ENCODE results near the gene SORL1.

The SORL1 gene

GRCh38 chr11:121474680-121475079 lies 22.6 kb downstream of the SORL1 start:
- no peak for DNase-seq

DNA sequence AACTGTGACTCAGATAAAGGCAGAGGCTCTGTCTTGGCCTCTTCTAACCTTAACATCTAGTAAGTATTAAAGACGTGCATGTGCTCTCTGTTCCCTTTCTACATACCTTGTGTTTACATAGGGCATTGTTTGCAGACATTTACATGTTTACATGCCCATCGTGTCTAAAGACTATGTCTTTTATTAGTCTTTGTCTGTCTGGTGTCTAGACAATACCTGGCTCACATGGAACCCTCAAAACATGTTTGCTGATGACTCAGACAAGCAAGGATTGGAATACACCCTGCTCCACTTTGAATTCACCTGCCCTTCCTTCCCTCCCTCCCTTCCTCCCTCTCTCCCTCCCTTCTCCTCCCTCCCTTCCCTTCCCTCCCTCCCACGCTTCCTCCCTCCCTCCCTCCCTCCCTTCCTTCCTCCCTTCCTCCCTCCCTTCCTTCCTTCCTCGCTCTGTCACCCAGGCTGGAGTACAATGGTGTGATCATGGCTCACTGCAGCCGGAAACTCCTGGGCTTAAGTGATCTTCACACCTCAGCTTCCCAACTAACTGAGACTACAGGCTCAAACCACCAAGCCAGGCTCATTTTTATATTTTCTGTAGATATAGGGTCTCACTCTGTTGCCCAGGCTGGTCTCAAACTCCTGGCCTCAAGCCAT lies 24.4 kb downstream of the SORL1 start:
- no peak for DNase-seq

GRCh38 chr11:121478226-121478894 lies 26.2 kb downstream of the SORL1 start:
- DNase-seq, result no peak

DNA sequence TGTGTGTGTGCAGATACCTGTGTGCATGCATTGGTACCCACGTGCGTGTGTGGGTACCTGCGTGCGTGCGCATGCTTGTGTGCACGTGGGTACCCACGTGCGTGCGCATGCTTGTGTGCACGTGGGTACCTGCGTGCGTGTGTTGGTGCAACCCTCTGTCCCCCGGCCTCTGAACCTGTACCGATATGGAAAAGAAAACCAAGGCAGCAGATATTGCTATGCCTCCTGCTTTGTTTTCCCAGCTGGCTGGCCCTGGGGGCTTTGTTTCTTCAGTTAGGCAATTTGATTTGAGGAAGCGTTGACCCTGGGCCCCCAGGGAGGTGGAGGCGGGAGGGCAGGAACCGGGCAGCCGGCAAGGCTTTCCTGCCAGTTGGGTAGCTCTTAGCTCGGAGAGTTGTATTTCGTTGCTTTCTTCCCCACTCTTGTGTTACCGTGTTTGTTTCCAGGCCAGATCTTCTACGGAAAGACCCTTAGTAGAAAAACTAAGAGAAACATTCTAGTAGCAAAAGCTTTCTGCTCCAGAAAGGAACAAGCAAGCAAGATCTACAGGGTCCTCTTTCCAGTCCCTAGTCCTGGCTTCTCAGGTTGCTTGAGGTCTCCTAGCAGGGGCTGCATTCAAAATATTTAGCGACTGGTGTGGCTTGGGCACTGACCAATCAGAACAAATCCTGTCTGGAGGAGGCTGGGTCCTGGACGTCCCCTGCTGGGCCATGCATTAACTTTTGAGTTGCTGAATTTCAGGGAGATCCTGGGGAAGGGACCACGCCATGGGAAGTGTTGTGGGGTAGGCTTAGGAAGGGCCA lies 27.0 kb downstream of the SORL1 start:
- DNase-seq, result no peak

- no peak for DNase-seq
Measured at GRCh38 chr11:121479698-121480238, 27.7 kb downstream of the SORL1 start.

GRCh38 chr11:121481484-121482230 lies 29.5 kb downstream of the SORL1 start:
- DNase-seq, result peak; percentile 32 to 77 (median 66)

GRCh38 chr11:121482231-121483129 lies 30.4 kb downstream of the SORL1 start:
- DNase-seq, result peak; percentile 10 to 72 (median 55)

DNA sequence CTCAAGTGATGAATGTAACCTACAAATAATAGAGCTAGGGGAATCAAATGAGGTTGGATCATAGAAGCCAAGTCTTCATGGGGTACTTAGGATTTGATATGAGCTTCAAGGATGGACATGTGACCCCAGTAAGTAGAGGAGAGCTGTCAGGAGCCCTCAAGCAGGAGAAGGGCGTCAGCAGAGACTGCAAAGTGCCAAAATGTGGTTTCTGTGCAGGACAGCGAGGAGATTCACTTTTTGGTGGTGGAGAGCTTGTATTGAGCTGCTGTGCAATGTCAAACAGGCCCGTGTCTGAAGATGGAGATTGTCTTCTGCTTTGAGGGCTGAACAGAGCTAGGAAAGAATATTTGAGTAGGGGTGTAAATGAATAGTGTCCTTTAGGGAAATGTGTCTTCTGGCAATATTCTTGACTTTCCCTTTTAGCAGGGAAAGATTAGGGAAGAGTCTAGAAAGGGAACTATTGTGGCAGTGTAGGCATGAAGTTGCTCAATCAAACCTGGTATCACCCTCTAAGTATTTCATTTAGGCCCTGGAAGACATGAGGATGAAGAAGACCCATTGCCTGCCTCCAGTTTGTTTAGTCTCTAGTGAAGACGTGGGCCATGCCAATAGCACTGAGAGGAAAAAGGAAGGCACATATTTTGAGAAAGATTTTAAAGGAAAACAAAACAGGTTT lies 31.8 kb downstream of the SORL1 start:
- DNase-seq, result no peak

DNA sequence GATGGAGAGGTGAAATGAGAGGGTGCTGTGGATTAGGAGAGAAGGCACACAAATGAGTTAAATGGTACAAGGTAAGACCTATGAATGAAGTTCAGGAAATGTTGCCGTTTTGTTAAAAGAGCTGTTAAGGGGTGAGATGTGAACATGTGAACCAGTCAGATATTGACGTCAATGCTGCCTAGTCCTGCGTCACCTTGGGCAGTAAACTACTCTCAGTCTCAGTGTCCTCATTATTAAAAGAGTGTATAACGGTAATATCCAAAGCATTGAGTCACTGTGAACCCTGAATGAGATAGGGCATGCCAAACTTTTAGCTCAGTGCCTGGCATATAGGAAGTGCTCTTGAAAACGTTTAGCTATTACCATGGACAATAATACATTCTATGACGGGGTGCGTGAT lies 33.1 kb downstream of the SORL1 start:
- no peak for DNase-seq

DNA sequence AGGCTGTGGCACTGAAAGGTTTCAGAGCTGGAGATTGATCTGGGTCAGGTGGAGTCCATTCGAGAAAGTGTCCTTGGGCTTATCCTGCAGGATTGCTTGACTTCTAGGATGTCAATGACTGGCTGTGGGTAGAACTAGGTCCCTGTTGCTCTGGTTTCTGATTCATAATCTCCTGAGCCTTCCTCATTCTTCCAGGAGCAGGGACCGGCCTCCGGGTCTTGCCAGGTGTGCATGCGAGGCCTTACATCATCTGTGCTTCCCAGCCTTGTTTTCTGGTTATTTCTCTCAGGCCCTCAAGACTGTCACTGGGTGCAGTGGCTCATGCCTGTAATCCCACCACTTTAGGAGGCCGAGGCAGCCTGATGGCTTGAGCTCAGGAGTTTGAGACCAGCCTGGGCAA lies 33.9 kb downstream of the SORL1 start:
- no peak for DNase-seq

DNA sequence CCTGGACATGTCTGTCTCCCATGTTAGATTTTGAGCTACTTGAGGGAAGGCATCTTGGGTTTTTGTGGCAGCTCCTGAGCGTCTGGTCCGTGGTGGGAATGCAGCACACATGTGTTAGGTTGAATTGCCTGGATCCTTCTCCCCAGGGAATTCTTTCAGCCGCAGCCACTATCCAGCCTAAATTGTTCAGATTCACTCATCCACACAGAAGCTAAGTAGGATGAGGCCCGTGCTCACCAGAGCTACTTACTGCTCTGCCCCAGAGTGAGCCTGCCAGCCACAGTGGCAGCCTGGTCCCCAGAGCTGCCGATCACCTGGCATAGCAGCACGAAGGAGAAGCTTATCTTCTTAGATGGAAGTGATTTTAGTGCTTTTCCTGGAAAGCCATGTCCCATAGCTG lies 35.1 kb downstream of the SORL1 start:
- DNase-seq, result no peak

- DNase-seq, result no peak
Measured at GRCh38 chr11:121488170-121488569, 36.1 kb downstream of the SORL1 start.

- DNase-seq, result no peak
Measured at GRCh38 chr11:121488641-121489040, 36.5 kb downstream of the SORL1 start.

DNA sequence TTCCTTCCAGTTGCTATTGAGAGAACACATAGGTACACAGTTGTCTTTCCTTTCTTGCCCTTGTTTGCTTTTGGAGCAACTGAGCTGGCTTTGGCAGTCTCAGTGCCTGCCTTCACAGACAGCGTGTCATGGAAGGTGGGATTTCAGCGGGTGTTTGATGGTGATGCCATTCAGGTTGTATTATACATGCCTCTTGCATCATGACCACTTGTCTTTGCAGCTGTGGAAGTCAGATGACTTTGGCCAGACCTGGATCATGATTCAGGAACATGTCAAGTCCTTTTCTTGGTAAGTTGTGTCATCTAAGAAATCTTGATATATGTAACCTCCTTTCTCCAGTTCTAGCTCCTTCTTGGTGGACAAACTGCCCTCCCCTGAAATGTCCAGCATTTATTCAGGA lies 37.7 kb downstream of the SORL1 start:
- DNase-seq, result no peak

DNA sequence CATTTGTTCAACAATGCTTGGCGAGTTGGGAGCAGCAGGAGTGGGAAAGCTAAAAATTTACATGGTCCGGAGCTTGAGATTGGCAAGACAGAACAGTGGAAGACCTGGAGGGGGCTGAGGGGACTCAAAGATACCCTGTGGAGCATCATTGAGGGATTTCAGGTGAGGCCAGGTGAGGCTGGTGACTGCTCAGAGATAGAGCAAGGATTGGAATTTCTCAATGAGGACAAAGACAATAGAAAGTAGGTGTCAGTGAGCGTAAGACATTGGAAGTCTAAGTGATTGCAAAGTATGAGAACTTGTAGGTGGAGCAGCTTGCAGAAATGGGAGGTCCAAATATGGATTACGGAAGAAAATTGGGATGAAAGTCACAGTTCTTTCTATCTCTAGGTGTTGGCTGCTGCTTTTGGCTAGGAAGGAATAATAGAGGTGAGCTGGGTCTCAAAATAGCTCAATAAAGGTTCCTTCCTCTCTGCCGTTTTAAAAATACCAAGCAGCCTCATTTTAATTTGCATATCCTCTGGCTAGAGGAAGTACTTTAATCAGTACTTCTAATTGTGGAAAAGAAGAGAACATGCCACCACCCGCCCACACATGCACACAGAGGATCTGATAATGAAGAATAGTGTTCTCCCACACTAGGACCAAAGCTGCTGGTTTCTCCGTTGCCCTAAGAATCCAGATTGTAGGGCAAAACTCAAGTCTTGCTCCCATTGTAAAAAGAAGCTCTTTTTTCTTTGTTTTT lies 42.4 kb downstream of the SORL1 start:
- peak in 2 of 6 experiments; percentile 25 to 31 for DNase-seq

DNA sequence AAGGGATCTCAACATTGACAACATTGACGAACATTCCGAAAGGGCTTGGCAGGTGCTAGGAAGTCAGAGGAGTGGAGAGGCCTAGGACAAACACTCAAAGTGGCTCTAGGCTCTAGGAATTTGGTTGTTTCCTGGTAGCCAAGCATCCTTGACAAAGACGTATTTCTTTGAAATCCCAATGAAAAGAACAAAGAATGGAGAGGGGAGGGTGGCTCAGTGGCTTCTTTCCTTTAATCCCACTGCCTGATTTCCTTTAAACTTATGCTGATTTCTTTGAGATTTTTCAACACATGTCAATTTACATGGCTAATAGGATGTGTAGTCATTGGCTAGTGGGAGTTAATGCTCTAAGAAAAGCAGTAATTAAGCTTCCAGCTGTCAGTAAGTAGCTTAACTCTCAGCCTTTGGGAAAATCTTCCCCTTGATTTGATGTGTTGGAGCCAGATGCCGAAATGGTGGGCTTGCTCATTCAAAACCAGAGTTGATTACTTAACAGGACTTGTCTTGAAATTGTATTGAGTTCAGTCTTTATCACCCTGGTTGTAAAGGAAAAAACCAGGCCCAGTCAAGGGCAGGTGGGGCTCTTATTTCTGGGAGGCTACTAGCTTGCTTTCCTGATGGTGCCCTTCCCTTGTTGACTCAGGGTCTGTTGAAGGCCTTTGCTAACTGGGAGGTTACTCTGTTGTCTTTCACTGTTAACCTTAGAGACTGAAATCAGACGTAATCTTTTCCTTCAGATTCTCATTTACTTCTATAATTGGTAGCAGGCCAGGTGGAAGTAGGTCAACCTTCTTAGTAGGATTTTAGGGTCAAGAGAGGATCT lies 45.3 kb downstream of the SORL1 start:
- no peak for DNase-seq

- DNase-seq, result no peak
Measured at GRCh38 chr11:121499405-121499804, 47.3 kb downstream of the SORL1 start.

- DNase-seq, result no peak
Measured at GRCh38 chr11:121500275-121500674, 48.2 kb downstream of the SORL1 start.

DNA sequence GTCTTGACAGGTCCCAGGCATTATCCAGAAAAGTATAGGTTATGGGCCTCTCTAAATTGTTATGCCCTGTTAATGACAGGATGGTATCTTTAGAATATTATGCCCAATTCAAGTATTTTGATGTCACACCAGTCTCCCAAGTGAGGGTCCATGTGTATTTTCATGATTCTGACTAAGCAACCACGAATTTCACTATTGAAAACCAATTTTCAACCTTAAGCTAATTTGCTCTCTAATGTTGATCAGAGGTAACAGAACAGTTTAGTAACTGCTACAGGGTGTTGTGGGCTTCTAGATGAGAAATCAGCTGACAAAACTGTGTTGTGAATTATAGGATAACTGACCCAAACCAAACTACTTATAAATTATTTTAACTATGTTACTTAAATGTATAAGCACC lies 48.6 kb downstream of the SORL1 start:
- no peak for DNase-seq

DNA sequence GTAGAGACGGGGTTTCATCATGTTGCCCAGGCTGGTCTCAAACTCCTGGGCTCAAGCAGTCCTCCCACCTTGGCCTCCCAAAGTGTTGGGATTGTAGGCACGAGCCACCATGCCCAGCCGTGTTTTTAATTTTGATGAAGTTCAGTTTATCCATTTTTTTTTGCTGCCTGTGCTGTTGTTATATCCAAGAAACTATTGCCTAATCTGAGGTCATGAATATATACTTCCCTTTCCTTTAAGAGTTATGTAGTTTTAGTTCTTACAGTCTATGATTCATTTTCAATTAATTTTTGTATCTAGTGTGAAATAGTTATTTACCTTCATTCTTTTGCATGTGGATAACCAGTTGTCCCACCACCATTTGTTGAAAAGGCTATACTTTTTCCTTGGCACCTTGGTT lies 50.9 kb downstream of the SORL1 start:
- no peak for DNase-seq
